Liver (tissue), 9 donors: ENCODE data around the gene LDHAL6B. TPM values are rescaled to one million over a fixed set of nuclear protein-coding genes. Genes with fewer than 3 reads are reported as not detected.

Source experiments
- DNase-seq: peaks from one replicate; pipeline ENCODE4 v3.0.0-alpha.2; 2017; ENCODE audit warnings: low spot score
- H3K27ac ChIP-seq, 2 donors: one replicate each; pipeline ENCODE4 v1.7.0; 2013; ENCODE audit warnings: inconsistent platforms in 2 of 2, low read length in 2 of 2, control low read depth in 1 of 2, low read depth in 1 of 2, mild to moderate bottlenecking in 1 of 2
- H3K27me3 ChIP-seq, 4 donors: one replicate each; pipeline versions ENCODE4 v1.6.1 to v1.7.0; 2013; ENCODE audit warnings: low read length in 3 of 4, inconsistent platforms in 1 of 4, mild to moderate bottlenecking in 1 of 4, moderate library complexity in 1 of 4; ENCODE audit not compliant: control insufficient read depth in 4 of 4, insufficient read depth in 4 of 4
- H3K36me3 ChIP-seq, 4 donors: one replicate each; pipeline versions ENCODE4 v1.6.1 to v1.7.0; 2013; ENCODE audit warnings: low read length in 3 of 4, mild to moderate bottlenecking in 3 of 4, low read depth in 1 of 4, moderate library complexity in 1 of 4; ENCODE audit not compliant: control insufficient read depth in 4 of 4, insufficient read depth in 3 of 4
- H3K4me1 ChIP-seq, 4 donors: one replicate each; pipeline versions ENCODE4 v1.6.1 to v1.7.0; 2013; ENCODE audit warnings: low read length in 3 of 4, mild to moderate bottlenecking in 3 of 4, moderate library complexity in 1 of 4; ENCODE audit not compliant: control insufficient read depth in 4 of 4, insufficient read depth in 4 of 4
- H3K4me3 ChIP-seq, 3 donors: one replicate each; pipeline versions ENCODE4 v1.6.1 to v1.7.0; 2013; ENCODE audit warnings: low read length in 3 of 3, control low read depth in 1 of 3, low read depth in 1 of 3, mild to moderate bottlenecking in 1 of 3
- H3K9ac ChIP-seq, 2 donors: one replicate each; pipeline ENCODE4 v1.7.0; 2013; ENCODE audit warnings: low read length in 2 of 2, mild to moderate bottlenecking in 2 of 2, moderate library complexity in 2 of 2, control low read depth in 1 of 2, low read depth in 1 of 2
- H3K9me3 ChIP-seq, 4 donors: one replicate each; pipeline versions ENCODE4 v1.6.1 to v1.7.0; 2013; ENCODE audit warnings: low read length in 3 of 4; ENCODE audit not compliant: control insufficient read depth in 4 of 4
- CTCF ChIP-seq: fragments of 150-350 bp; IDR thresholded peaks from 2 replicates; pipeline ENCODE4 v1.5.1; 2017; ENCODE audit warnings: improper control_type of control experiment, low read depth, low read length; ENCODE audit not compliant: missing input control
- FOXA1 ChIP-seq: IDR thresholded peaks from 2 replicates; pipeline ENCODE4 v1.6.1; 2016; ENCODE audit warnings: antibody characterized with exemption
- FOXA2 ChIP-seq: IDR thresholded peaks from 2 replicates; pipeline ENCODE4 v1.6.1; 2016; ENCODE audit warnings: antibody characterized with exemption
- GABPA ChIP-seq, 2 donors: IDR thresholded peaks in 1 of 2; conservative IDR thresholded peaks in 1 of 2; 2 replicates each; pipeline ENCODE4 v1.6.1; 2016; ENCODE audit warnings: antibody characterized with exemption in 2 of 2, mild to moderate bottlenecking in 1 of 2, moderate library complexity in 1 of 2
- HNF4A ChIP-seq, 2 donors: conservative IDR thresholded peaks; 2 replicates each; pipeline ENCODE4 v1.6.1; 2016; ENCODE audit warnings: antibody characterized with exemption in 2 of 2, mild to moderate bottlenecking in 2 of 2
- HNF4G ChIP-seq: IDR thresholded peaks from 2 replicates; pipeline ENCODE4 v1.6.1; 2016; ENCODE audit warnings: antibody characterized with exemption
- JUND ChIP-seq, 2 donors: IDR thresholded peaks; 2 replicates each; pipeline ENCODE4 v1.6.1; 2016; ENCODE audit warnings: antibody characterized with exemption in 2 of 2
- MAX ChIP-seq: IDR thresholded peaks from 2 replicates; pipeline ENCODE4 v1.6.1; 2016; ENCODE audit warnings: antibody characterized with exemption
- NR2F2 ChIP-seq: IDR thresholded peaks from 2 replicates; pipeline ENCODE4 v1.6.1; 2016; ENCODE audit warnings: antibody characterized with exemption
- RAD21 ChIP-seq, 2 donors: IDR thresholded peaks; 2 replicates each; pipeline ENCODE4 v1.6.1; 2016; ENCODE audit warnings: antibody characterized with exemption in 2 of 2, mild to moderate bottlenecking in 2 of 2
- REST ChIP-seq: IDR thresholded peaks from 2 replicates; pipeline ENCODE4 v1.6.1; 2016; ENCODE audit warnings: antibody characterized with exemption, mild to moderate bottlenecking
- SP1 ChIP-seq: IDR thresholded peaks from 2 replicates; pipeline ENCODE4 v1.6.1; 2018; ENCODE audit warnings: antibody characterized with exemption, mild to moderate bottlenecking
- TAF1 ChIP-seq: conservative IDR thresholded peaks from 2 replicates; pipeline ENCODE4 v1.6.1; 2016; ENCODE audit warnings: antibody characterized with exemption, mild to moderate bottlenecking
- YY1 ChIP-seq: IDR thresholded peaks from 2 replicates; pipeline ENCODE4 v1.6.1; 2016; ENCODE audit warnings: antibody characterized with exemption, mild to moderate bottlenecking
- ZBTB33 ChIP-seq: IDR thresholded peaks from 2 replicates; pipeline ENCODE4 v1.6.1; 2016; ENCODE audit warnings: antibody characterized with exemption
- WGBS: extraction: QIAGEN DNeasy Blood & Tissue Kit; methylation state at CpG from one replicate; pipeline ENCODE4 v1.1.7; 2013; 5-methylcytosine and 5-hydroxymethylcytosine counted together
- polyA plus RNA-seq, 2 donors: library from polyadenylated mRNA; stranded (reverse) in 1 of 2; unstranded in 1 of 2; fragments of 200-250 nt in 1 of 2; fragments of >200 nt in 1 of 2; fragmentation: Nextera tagmentation in 1 of 2; extraction: Ambion mirVana in 1 of 2; gene quantifications; one replicate each; pipeline versions ENCODE4 v1.2.1 to v1.2.3, GENCODE V29; 2013 to 2015
- total RNA-seq, 2 donors: library from RNA; depleted of rRNA; stranded (reverse); fragments of >200 nt; gene quantifications; one replicate each; pipeline ENCODE4 v1.2.3, GENCODE V29; 2014
- TF ChIP-seq, protein P1 (sequence below): IDR thresholded peaks from 2 replicates; pipeline ENCODE4 v1.6.1; 2016; ENCODE audit warnings: antibody characterized with exemption
- donor health status: healthy.
- donor health status: healthy.
- donor health status: healthy.
- donor health status: healthy.
- donor health status: healthy.

Gene LDHAL6B
- total and polyA plus RNA-seq, 4 donors = not detected

GRCh38 chr15:59237924-59238331 lies 31.3 kb downstream of the LDHAL6B start (continued):
- no peak for TF ChIP-seq CTCF
- no peak for TF ChIP-seq RAD21 (IDR thresholded peaks at IDR 0.05)

DNA sequence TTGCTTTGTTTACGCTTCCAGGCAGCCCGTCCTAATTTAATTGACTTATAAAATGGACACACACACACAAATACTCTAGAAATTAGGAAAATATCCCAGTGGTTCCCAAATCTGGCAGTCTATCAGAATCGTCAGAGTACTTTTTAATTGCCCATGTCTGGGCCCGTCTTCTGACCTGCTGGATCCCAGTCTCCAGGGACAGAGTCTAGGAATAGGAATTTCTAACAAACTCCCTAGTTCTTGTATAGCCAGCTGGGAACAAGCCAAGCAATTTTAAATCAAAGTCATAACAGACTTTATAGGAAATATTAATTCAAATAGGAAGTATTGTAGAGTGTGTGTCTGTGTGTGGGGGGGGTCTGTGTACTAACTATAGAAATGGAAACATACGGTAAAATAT lies 33.4 kb downstream of the LDHAL6B start:
- H3K4me3 ChIP-seq = no peak overlapping the region
- no peaks in the 10 kb centered on the region for H3K4me1 ChIP-seq
- H3K9me3 ChIP-seq = no peaks in the 10 kb centered on the region
- H3K27ac ChIP-seq = no peak overlapping the region
- peaks cover 0 to 11% (median 2%) of the 10 kb centered on the region in 4 donors for H3K36me3 ChIP-seq
- no peak overlapping the region for H3K9ac ChIP-seq
- DNase-seq = no peak
- TF ChIP-seq SP1 (no peak), REST (no peak), TAF1 (no peak), RAD21 (IDR thresholded peaks at IDR 0.05) (no peak), ZBTB33 (no peak), GABPA (IDR thresholded peaks at IDR 0.05 in 1 of 2, conservative IDR thresholded peaks at IDR 0.05 in 1 of 2) (no peak)
- no peaks in the 10 kb centered on the region for H3K27me3 ChIP-seq
- WGBS = 89% methylated on average over 5 of the region's 5 CpGs

DNA sequence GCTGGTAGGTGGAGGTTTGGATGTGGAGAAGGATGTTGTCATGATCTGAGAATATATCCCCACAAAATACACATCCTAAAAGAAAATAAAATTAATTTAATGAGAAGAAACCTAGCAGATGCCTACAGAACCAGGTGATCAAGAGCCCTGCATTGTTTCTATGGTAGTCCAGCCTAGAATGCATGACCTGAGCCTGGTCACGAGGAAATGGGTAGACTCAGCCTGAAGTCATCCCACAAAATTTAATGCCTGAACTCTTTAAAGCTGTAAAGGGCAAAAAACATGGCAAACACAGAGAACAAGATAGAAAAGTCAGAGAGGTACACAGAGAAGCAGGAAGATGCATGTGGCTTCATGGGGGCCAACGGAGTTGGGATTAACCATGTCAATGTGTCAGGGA lies 36.0 kb downstream of the LDHAL6B start:
- DNase-seq = no peak
- no peaks in the 10 kb centered on the region for H3K4me1 ChIP-seq
- peaks cover 0 to 9% (median 3%) of the 10 kb centered on the region in 4 donors for H3K36me3 ChIP-seq
- no peaks in the 10 kb centered on the region for H3K27me3 ChIP-seq
- TF ChIP-seq FOXA2 = no peak
- TF ChIP-seq NR2F2 = no peak
- no peak for TF ChIP-seq HNF4A (conservative IDR thresholded peaks at IDR 0.05)
- TF ChIP-seq JUND (IDR thresholded peaks at IDR 0.05) = no peak
- TF ChIP-seq, protein P1, sequence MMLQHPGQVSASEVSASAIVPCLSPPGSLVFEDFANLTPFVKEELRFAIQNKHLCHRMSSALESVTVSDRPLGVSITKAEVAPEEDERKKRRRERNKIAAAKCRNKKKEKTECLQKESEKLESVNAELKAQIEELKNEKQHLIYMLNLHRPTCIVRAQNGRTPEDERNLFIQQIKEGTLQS = no peak
- no peak for TF ChIP-seq FOXA1
- no peak for TF ChIP-seq YY1
- TF ChIP-seq HNF4G = no peak
- no peak for TF ChIP-seq TAF1
- no peak for TF ChIP-seq MAX
- no peak overlapping the region for H3K27ac ChIP-seq
- no peak overlapping the region for H3K4me3 ChIP-seq
- no peak overlapping the region for H3K9ac ChIP-seq
- no peaks in the 10 kb centered on the region for H3K9me3 ChIP-seq
- WGBS = 98% methylated on average over 2 of the region's 2 CpGs
